ENCODE measurements around the gene ZNF664. TPM values are rescaled to one million over a fixed set of nuclear protein-coding genes. Genes with fewer than 3 reads are reported as not detected.

Gene ZNF664
- total and polyA plus RNA-seq, 2 of the 13 experiments (the other 11 are each of a cell fraction or from before 2014, with no cell fraction given): 43.9 to 56.5 TPM

GRCh38 chr12:123963821-123964220 is 9.2 kb upstream of the ZNF664 start (continued):
- TF ChIP-seq THAP8 (CRISPR knock-in tag; IDR thresholded peaks at IDR 0.05; ENCODE audit: borderline replicate concordance) (no peak), MBD4 (IDR thresholded peaks at IDR 0.05; ENCODE audit: borderline replicate concordance, low read length) (no peak), ZNF850 (CRISPR knock-in tag; conservative IDR thresholded peaks at IDR 0.05) (no peak), ZNF766 (CRISPR knock-in tag; IDR thresholded peaks at IDR 0.05; ENCODE audit: borderline replicate concordance) (no peak), SNAPC2 (CRISPR knock-in tag; IDR thresholded peaks at IDR 0.05) (no peak), ZNF253 (CRISPR knock-in tag; IDR thresholded peaks at IDR 0.05; ENCODE audit: borderline replicate concordance) (no peak)

DNA sequence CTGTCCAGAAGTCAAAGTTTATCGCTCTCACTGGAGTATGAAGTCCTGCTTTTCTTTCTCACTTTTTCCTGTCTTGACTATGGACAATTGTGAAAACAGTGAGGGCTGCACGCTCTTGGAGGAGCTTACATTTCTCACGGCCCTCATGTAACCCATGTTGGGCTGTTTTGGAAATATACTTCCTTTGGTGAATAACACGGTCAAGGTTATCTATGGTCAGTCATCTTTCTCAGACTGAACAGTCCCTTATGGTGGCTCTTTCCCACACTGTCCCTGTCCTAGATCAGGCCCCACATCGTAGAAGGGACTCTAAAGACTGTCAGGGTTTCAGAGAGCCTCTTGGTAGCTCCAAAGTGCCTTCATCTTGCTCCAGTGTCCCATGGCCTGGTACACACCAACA is 7.6 kb upstream of the ZNF664 start:
- Histone ChIP-seq H3K27ac (ENCODE audit: extremely low read length, insufficient read depth, low read length) (no peak overlapping the region), H3K36me3 (replicated peaks in 1 of 2; ENCODE audit: control insufficient read depth in 1 of 2, insufficient read depth in 2 of 2, low read length in 2 of 2) (0 out of 5 replicates have a peak, but pooled peaks cover 0 to 4% of the 10 kb centered on the region in 2 experiments), H2AFZ (ENCODE audit: low read length) (no peak overlapping the region), H3K4me2 (ENCODE audit: low read depth, low read length) (no peak overlapping the region), H3K79me2 (ENCODE audit: insufficient read depth, low read length) (peaks cover 17% of the 10 kb centered on the region), H3K9me3 (ENCODE audit: low read length) (no peaks in the 10 kb centered on the region), H3K4me1 (ENCODE audit: insufficient read depth, low read length) (peaks cover 6% of the 10 kb centered on the region), H3K9ac (ENCODE audit: insufficient read depth, low read depth, low read length) (no peak overlapping the region), H3K4me3 (replicated peaks in 1 of 3; ENCODE audit: insufficient read depth in 1 of 3, low read depth in 2 of 3, low read length in 3 of 3) (no peak overlapping the region), H4K20me1 (ENCODE audit: insufficient read depth, low read length) (no peaks in the 10 kb centered on the region), H3K27me3 (ENCODE audit: control insufficient read depth in 1 of 2, insufficient read depth in 2 of 2, low read length in 2 of 2) (no peaks in the 10 kb centered on the region)
- ChIA-PET POLR2A (no interaction called here), CTCF (ENCODE audit: low intra/inter-chr PET ratio, low total read pairs) (no interaction called here)
- BruUV-seq (replicated peaks): no TSS peak
- in situ Hi-C loops (cut with HindIII; ENCODE audit: extremely low pct_ligation_motif_present, low pct_unique_long_range_greater_than_20kb): no loop called here
- FAIRE-seq (no peak), ATAC-seq (no peak), DNase-seq (ENCODE audit: low spot score) (no peak)
- intact Hi-C loops (cut with micrococcal nuclease; ENCODE audit: unreplicated experiment): no loop called here
- 78% methylated on average over 5 of the region's 5 CpGs for WGBS (ENCODE audit: low lambda C conversion rate)
- no peak for TF ChIP-seq ZNF7 (CRISPR knock-in tag; IDR thresholded peaks at IDR 0.05)
- no peak for TF ChIP-seq SMAD1 (CRISPR knock-in tag; IDR thresholded peaks at IDR 0.05; ENCODE audit: borderline replicate concordance, low read depth)
- TF ChIP-seq ZNF746 (CRISPR knock-in tag; IDR thresholded peaks at IDR 0.05): no peak
- no peak for TF ChIP-seq ZNF546 (CRISPR knock-in tag; conservative IDR thresholded peaks at IDR 0.05)
- TF ChIP-seq EED (CRISPR knock-in tag; IDR thresholded peaks at IDR 0.05): no peak
- no peak for TF ChIP-seq JARID2 (CRISPR knock-in tag; IDR thresholded peaks at IDR 0.05; ENCODE audit: insufficient replicate concordance)
- TF ChIP-seq, protein P1, sequence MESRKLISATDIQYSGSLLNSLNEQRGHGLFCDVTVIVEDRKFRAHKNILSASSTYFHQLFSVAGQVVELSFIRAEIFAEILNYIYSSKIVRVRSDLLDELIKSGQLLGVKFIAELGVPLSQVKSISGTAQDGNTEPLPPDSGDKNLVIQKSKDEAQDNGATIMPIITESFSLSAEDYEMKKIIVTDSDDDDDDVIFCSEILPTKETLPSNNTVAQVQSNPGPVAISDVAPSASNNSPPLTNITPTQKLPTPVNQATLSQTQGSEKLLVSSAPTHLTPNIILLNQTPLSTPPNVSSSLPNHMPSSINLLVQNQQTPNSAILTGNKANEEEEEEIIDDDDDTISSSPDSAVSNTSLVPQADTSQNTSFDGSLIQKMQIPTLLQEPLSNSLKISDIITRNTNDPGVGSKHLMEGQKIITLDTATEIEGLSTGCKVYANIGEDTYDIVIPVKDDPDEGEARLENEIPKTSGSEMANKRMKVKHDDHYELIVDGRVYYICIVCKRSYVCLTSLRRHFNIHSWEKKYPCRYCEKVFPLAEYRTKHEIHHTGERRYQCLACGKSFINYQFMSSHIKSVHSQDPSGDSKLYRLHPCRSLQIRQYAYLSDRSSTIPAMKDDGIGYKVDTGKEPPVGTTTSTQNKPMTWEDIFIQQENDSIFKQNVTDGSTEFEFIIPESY (CRISPR knock-in tag; IDR thresholded peaks at IDR 0.05): no peak
- no peak for TF ChIP-seq ZNF883 (CRISPR knock-in tag; IDR thresholded peaks at IDR 0.05; ENCODE audit: not compliant biosample characterization)
